Activated CD4-positive, alpha-beta memory T cell treated with anti-CD3 and anti-CD28 coated beads, Interleukin-2, amount 10 ng/mL, durations not matched to agents 7 days and 5 days (primary cell): ENCODE measurements around the gene CTSD. TPM values are rescaled to one million over a fixed set of nuclear protein-coding genes. Genes with fewer than 3 reads are reported as not detected.

Experiments used
- CTCF ChIA-PET: fragments of 350-600 bp; sonication (Branson Sonifier 250); formaldehyde crosslinking; loops from one replicate; lab custom pipeline; 2021; ENCODE audit warnings: antibody characterized with exemption, inconsistent platforms; lab: Charles Lee
- POLR2A ChIA-PET: fragments of 350-600 bp; sonication (Branson Sonifier 250); formaldehyde crosslinking; loops from one replicate; lab custom pipeline; 2021; ENCODE audit warnings: antibody characterized with exemption; lab: Charles Lee
- DNase-seq: peaks from one replicate; pipeline ENCODE4 v3.0.0-alpha.2; 2020
- H3K27ac Mint-ChIP-seq: one replicate; pipeline ENCODE4 v1.8.0; 2021; ENCODE audit warnings: mild to moderate bottlenecking, mixed read lengths
- H3K27me3 Mint-ChIP-seq: one replicate; pipeline ENCODE4 v1.8.0; 2021; ENCODE audit warnings: mixed read lengths
- H3K36me3 Mint-ChIP-seq: one replicate; pipeline ENCODE4 v1.8.0; 2021; ENCODE audit warnings: low read depth, mixed read lengths
- H3K4me1 Mint-ChIP-seq: one replicate; pipeline ENCODE4 v1.8.0; 2021; ENCODE audit warnings: mixed read lengths
- H3K4me3 Mint-ChIP-seq: one replicate; pipeline ENCODE4 v1.8.0; 2021; ENCODE audit warnings: mild to moderate bottlenecking, mixed read lengths
- H3K9me3 Mint-ChIP-seq: one replicate; pipeline ENCODE4 v1.8.0; 2021; ENCODE audit warnings: mixed read lengths
- total RNA-seq, 2 experiments: library from RNA; stranded (reverse); gene quantifications; one replicate each; pipeline ENCODE4 v1.2.3, GENCODE V29; 2021

CTSD gene
- total RNA-seq, 2 experiments from 2014 or later: 156 to 172 TPM

DNA sequence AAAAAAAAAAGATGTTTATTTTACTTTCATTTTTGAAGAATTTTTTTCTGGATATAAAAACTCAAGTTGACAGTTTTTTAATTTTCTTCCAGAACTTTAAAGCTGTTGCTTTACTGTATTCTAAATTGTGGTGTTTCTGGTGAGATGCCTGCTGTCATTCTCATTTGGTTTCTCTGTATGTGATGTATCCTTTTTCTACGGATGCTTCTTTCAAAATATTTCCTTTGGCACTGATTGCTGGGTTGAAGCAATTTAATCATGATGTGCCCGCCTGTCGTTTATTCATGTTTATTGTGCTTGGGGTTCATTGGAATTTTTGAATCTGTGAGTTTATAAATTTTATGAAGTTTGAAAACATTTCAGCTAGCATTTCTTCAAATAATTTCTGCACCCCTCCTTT is 29.4 kb upstream of the CTSD start:
- Mint-ChIP-seq H3K27me3 (peaks cover 38% of the 10 kb centered on the region), H3K4me1 (peaks cover 14% of the 10 kb centered on the region), H3K9me3 (no peaks in the 10 kb centered on the region), H3K4me3 (no peak overlapping the region), H3K36me3 (no peaks in the 10 kb centered on the region), H3K27ac (no peak overlapping the region)
- DNase-seq: no peak
- CTCF ChIA-PET: interaction anchor here (0.7 to 1.8 kb wide), 3 partner anchors 99 to 627 kb away, joined by 3 to 5 read pairs (median 3); no protein-coding TSS in a partner anchor
- POLR2A ChIA-PET: interaction anchor here (0.7 kb wide), 1 partner anchor 99 kb away, joined by 3 read pairs; no protein-coding TSS in a partner anchor

DNA sequence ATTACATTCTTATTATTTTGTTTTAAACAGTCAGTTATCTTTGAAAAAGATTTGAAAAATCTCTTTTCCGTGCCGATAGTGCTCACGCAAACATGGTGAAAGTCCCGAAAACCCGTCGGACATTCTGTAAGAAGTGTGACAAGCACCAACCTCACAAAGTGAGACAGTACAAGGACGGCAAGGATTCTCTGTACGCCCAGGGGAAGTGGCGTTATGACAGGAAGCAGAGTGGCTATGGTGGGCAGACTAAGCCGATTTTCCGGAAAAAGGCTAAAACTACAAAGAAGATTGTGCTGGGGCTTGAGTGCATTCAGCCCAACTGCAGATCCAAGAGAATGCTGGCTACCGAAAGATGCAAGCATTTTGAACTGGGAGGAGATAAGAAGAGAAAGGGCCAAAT is 28.7 kb upstream of the CTSD start:
- ChIA-PET POLR2A (no interaction called here), CTCF (interaction anchor here (0.7 to 1.8 kb wide), 6 partner anchors 16 to 110 kb away, joined by 3 to 5 read pairs (median 3); no protein-coding TSS in a partner anchor)
- Mint-ChIP-seq H3K36me3 (no peaks in the 10 kb centered on the region), H3K4me1 (peaks cover 14% of the 10 kb centered on the region), H3K27ac (peak overlapping the region; percentile 67), H3K9me3 (no peaks in the 10 kb centered on the region), H3K27me3 (peaks cover 38% of the 10 kb centered on the region), H3K4me3 (peak overlapping the region; percentile 42)
- no peak for DNase-seq

DNA sequence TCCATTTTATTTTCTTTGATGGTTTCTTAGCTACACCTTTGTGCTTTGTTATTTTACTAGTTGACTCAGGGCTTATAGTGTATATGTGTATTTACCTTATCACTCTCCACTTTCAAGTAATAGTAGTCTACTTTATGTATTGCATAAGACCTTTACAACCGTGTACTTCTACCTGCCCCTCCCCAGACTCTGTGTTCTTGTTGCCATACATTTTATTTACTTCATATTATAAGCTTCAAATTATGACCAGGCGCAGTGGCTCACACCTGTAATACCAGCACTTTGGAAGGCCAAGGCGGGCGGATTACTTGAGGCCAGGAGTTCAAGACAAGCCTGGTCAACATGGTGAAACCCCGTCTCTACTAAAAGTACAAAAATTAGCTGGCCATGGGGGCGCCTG is 28.2 kb upstream of the CTSD start:
- ChIA-PET CTCF (interaction anchor here (0.8 to 1.2 kb wide), 4 partner anchors 17 to 99 kb away, joined by 3 to 4 read pairs (median 3); no protein-coding TSS in a partner anchor), POLR2A (no interaction called here)
- H3K27me3 Mint-ChIP-seq: peaks cover 37% of the 10 kb centered on the region
- H3K4me3 Mint-ChIP-seq: no peak overlapping the region
- no peak for DNase-seq
- peaks cover 14% of the 10 kb centered on the region for H3K4me1 Mint-ChIP-seq
- H3K9me3 Mint-ChIP-seq: no peaks in the 10 kb centered on the region
- no peak overlapping the region for H3K27ac Mint-ChIP-seq
- H3K36me3 Mint-ChIP-seq: no peaks in the 10 kb centered on the region

DNA sequence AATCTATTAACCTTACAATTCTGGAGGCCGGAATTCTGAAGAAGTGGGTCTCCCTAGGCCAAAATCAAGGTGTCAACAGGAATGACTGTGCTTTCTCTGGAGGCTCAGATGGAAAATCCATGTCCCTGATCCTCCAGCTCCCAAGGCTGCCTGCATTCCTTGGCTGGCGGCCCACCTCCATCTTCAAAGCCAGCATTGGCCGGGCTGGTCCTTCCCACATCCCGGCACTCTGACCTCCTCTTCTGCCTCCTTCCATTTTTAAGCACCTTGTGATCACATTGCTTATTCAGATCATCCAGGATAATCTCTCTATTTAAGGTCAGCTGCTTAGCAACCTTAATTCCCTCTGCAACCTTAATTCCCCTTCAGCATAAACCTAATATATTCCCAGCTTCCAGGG is 22.7 kb upstream of the CTSD start:
- ChIA-PET POLR2A (no interaction called here), CTCF (no interaction called here)
- peaks cover 16% of the 10 kb centered on the region for H3K27me3 Mint-ChIP-seq
- H3K36me3 Mint-ChIP-seq: no peaks in the 10 kb centered on the region
- DNase-seq: no peak
- H3K27ac Mint-ChIP-seq: no peak overlapping the region
- no peaks in the 10 kb centered on the region for H3K9me3 Mint-ChIP-seq
- H3K4me3 Mint-ChIP-seq: no peak overlapping the region
- peaks cover 1% of the 10 kb centered on the region for H3K4me1 Mint-ChIP-seq

DNA sequence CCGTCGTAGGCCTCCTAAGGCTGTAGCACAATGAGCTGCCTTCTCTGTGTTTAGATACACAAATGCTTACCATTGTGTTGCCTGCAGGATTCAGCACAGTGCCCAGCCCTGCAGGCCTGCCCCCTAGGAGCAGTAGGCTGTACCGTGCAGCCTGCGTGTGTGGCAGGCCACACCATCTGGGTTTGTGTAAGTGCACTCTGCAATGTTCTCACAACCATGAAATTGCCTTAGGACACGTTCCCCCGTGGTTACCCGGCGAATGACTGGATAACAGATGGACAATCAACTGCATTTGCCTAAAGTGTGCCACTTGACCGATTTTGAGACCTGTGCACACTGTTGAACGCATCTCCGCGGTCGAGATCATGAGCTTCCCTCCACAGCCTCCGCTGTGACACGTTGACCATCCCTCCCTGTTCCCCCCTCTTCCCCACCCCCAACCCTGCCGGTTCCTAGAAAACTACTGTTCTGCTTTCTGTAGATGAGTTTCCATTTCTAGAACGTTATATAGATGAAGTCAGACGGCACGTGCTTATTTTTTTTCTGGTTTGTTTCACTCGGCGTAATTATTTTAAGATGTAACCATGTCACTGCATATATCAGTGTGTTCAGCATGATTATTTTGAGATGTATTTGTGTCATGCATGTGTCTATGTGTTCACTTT is 22.2 kb upstream of the CTSD start:
- H3K4me3 Mint-ChIP-seq: no peak overlapping the region
- ChIA-PET CTCF (interaction anchor here (0.6 to 1.6 kb wide), 3 partner anchors 15 to 298 kb away, joined by 3 to 8 read pairs (median 4); no protein-coding TSS in a partner anchor), POLR2A (no interaction called here)
- H3K27ac Mint-ChIP-seq: no peak overlapping the region
- H3K36me3 Mint-ChIP-seq: no peaks in the 10 kb centered on the region
- H3K9me3 Mint-ChIP-seq: no peaks in the 10 kb centered on the region
- DNase-seq: no peak
- no peaks in the 10 kb centered on the region for H3K4me1 Mint-ChIP-seq
- peaks cover 14% of the 10 kb centered on the region for H3K27me3 Mint-ChIP-seq

DNA sequence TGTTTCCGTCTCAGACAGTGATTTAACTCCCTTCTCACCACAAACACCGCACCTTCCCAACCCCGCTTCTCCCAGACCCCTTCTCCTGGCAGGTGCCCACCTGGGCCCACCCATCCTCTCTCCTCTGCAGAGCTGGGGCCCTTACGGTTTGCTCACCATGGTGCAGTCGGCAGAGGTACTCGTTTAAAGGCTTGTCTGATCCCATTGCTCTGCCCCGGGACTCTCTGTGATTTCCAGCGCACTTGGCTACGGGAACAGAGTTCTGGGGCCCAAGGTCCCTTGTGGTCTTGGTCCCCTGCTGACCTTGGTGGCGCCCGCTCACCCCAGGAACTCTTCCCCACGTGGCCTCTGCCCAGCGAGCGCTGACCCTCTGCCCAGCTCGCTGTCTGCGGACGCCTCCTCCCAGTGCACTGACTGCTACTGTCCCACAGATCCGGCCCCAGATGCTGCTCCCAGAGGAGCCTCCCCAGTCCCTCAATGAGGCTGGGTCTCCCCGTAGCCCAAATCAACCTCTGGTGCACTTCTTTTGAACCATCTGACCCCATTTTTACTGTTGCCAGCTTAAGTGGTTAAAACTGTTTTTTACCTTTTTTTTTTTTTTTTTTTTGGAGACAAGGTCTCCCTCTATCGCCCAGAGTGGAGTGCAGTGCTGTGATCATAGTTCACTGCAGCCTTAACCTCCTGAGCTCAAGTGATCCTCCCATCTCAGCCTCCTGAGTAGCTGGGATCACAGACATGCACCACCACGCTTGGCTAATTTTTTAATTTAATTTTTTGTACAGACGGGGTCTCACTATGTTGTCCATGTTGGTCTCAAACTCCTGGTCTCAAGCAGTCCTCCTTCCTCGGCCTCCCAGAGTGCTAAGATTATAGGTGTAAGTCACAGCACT is 21.3 kb upstream of the CTSD start:
- Mint-ChIP-seq H3K36me3 (no peaks in the 10 kb centered on the region), H3K9me3 (no peaks in the 10 kb centered on the region), H3K4me1 (no peaks in the 10 kb centered on the region), H3K27me3 (peaks cover 9% of the 10 kb centered on the region), H3K4me3 (no peak overlapping the region), H3K27ac (no peak overlapping the region)
- DNase-seq: no peak
- ChIA-PET CTCF (interaction anchor here (0.6 to 1.6 kb wide), 4 partner anchors 16 to 297 kb away, joined by 3 to 8 read pairs (median 4); no protein-coding TSS in a partner anchor), POLR2A (no interaction called here)

DNA sequence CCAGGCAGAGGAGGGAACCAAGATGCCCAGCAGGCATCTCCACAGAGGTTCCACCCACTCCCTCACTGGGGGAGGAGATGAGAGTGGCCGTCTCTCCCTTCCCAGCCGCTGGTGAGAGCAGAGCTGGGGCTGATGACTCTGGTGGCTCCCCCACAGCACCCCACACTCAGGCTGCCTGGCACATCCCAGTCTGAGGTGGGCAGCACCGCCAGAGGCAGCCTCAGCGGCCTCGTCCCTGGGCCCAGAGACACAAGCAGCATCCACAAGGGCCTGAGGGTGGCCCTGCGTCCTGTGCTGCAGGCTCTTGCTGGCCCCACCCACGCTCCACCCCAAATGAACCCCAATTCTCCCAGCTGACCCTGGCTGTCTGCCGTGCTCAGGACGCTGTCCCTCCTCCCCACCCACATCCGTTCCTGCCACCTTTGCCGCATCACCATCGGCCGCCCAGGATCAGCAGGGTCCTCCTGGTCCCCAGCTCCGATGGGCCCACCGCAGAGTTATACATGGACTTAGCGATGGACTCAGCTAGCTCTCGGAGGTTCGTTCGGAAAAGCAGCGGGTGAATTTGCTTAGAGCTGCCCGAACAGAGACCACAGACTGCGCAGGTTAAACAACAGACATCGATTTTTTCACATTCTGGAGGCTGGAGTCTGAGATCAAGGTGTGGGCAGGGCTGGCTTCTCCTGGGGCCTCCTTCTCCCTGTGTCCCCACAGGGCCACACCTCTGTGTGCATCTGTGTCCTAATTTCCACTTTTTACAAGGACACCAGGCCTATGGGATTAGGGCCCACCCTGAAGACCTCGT is 20.2 kb upstream of the CTSD start:
- no peaks in the 10 kb centered on the region for H3K36me3 Mint-ChIP-seq
- DNase-seq: no peak
- CTCF ChIA-PET: interaction anchor here (1.5 kb wide), 1 partner anchor 49 kb away, joined by 4 read pairs; no protein-coding TSS in a partner anchor
- no peaks in the 10 kb centered on the region for H3K9me3 Mint-ChIP-seq
- H3K27ac Mint-ChIP-seq: no peak overlapping the region
- no peaks in the 10 kb centered on the region for H3K4me1 Mint-ChIP-seq
- H3K27me3 Mint-ChIP-seq: peaks cover 7% of the 10 kb centered on the region
- POLR2A ChIA-PET: no interaction called here
- H3K4me3 Mint-ChIP-seq: no peak overlapping the region

DNA sequence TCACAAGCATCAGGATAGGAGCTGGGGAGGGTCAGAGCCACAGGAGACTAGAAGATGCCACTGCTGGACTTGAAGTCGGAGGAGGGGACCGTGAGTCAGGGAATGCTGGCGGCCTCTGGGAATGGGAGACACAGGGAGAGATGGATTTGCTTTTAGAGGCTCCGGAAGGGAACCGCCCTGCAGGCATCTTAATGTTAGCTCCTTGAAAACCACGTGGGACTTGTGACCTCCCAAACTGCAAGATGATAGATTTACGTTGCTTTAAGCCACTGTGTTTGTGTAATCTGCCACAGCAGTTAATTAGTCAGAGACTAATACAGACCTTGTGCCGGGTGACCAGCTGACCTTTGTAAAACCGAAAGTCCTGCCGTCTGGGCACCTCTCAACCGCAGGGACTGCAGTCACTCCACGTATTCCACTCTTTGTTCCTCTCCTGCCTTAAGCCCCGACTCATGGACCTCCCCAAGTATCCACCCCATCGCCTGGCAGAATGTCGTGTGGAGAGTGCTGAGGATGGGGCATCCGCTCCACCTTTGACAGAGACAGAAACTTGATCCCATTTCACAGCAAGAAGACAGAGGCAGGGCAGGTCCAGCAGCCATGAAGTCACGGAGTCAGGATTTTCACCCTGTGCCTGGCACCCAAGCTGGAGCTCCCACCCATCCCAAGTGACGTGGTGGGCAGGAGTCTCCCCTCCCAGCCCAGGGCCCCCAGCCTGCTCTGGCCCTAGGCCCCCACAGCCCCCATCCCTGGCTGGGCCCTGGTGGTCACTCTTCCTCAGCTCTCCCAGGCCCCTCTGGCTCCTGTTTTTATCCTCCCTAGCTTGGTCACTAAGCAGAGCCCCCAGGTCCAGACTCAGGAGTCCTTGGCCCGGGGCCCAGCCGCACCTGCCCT is 19.4 kb upstream of the CTSD start:
- no peaks in the 10 kb centered on the region for H3K9me3 Mint-ChIP-seq

DNA sequence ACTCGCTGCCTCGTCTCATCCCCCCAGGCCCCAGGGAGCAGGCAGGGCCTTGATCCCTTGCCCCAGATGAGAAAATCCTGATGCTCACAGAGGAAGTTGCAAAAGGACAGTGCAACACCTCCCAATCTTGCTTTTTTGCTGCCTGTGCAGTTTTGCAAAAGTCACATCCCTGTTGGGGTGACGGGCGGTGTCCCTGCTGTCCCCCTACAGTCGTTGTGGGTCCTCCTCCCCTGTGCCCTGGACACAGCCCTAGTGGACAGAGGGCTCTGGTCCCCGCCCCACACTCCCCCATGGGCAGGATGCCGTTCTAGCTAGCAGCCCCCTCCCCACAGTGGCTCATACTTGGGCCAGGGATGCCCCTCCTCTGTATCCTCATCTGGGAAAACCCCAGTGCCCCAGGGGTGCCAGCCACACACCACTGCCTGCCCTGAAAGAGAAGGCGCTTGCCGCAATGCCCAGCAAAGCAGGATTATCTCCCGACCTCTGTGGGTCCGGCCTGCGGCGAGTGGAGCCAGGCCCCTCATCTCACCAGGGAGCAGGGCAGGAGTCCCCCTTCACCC is 18.4 kb upstream of the CTSD start:
- Mint-ChIP-seq H3K9me3 (no peaks in the 10 kb centered on the region), H3K27ac (no peak overlapping the region), H3K27me3 (peaks cover 4% of the 10 kb centered on the region), H3K4me3 (no peak overlapping the region), H3K36me3 (no peaks in the 10 kb centered on the region), H3K4me1 (no peaks in the 10 kb centered on the region)
- ChIA-PET POLR2A (no interaction called here), CTCF (no interaction called here)
- no peak for DNase-seq

More for the DNA sequence above, 19.4 kb upstream of the CTSD start:
- Mint-ChIP-seq H3K4me1 (no peaks in the 10 kb centered on the region), H3K4me3 (no peak overlapping the region), H3K36me3 (no peaks in the 10 kb centered on the region), H3K27me3 (peaks cover 7% of the 10 kb centered on the region), H3K27ac (no peak overlapping the region)
- ChIA-PET CTCF (interaction anchor here (1.5 kb wide), 1 partner anchor 50 kb away, joined by 4 read pairs; no protein-coding TSS in a partner anchor), POLR2A (no interaction called here)
- DNase-seq: no peak

DNA sequence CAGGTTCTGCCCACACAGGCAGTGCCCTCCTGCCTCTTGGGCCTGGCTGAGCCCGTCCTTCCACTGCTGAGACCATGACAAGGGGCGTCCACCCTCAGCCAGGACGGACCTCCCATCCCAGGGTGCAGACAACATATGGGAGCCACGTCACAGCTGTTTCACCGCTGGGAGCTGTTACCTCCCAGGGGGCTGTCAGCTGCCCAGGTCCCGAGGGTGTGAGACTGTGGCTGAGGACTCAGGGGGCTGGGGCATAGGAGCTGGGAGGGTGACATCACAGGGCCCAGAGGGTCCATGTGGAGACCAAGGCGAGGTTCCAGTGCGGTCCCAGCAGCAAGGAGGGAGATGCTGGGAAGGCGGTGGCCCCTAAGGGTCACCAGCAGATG is 17.9 kb upstream of the CTSD start:
- Mint-ChIP-seq H3K36me3 (no peaks in the 10 kb centered on the region), H3K4me1 (no peaks in the 10 kb centered on the region), H3K27ac (no peak overlapping the region), H3K4me3 (no peak overlapping the region), H3K27me3 (peaks cover 6% of the 10 kb centered on the region), H3K9me3 (no peaks in the 10 kb centered on the region)
- CTCF ChIA-PET: no interaction called here
- no peak for DNase-seq
- POLR2A ChIA-PET: no interaction called here

DNA sequence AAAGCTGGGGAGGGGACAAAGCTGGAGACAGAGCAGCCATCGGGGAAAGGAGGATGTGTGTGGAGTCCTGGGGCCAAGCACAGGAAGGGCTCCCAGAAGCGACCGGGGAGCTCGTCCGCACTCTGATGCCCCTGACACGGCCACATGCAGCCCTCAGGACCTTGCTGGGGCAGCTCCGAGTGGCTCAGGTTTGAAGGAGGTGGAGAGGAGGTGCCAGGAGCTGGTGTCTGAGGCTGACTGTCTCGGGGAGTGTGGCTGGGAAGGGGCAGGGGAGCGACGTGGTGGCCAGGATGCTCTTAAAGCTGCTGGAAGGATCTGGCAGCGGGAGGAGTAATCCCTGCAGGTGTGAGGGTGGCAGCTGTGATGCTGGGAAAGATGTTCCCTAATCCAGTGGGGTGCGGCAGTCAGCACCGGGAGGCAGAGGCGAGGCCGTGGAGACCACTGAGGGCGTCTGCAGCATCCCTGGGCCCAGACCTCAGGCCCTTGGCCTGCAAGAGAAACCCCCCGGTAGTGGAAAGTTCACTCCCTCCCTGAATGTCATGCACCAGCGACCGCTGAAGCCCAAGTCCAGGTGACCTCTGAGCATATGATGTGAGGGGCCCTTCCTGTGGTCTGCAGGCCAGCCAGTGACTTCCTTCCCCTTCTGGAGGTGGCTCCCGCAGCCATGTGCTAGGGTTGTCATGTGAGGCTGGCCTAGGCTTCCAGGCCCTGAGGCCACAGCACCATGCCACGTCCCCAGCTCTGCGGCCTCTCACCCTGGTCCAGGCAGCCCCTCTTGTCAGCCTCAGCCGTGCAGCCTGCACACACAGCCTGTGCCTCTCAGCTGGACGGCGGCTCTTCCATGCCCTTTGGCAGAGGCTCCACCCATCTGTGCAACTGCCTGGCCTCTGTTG is 17.2 kb upstream of the CTSD start:
- Mint-ChIP-seq H3K27ac (no peak overlapping the region), H3K36me3 (no peaks in the 10 kb centered on the region), H3K4me1 (no peaks in the 10 kb centered on the region), H3K9me3 (no peaks in the 10 kb centered on the region), H3K27me3 (peaks cover 6% of the 10 kb centered on the region), H3K4me3 (no peak overlapping the region)
- DNase-seq: no peak
- ChIA-PET CTCF (no interaction called here), POLR2A (no interaction called here)
